ENCODE data around the gene CPN2.

DNA sequence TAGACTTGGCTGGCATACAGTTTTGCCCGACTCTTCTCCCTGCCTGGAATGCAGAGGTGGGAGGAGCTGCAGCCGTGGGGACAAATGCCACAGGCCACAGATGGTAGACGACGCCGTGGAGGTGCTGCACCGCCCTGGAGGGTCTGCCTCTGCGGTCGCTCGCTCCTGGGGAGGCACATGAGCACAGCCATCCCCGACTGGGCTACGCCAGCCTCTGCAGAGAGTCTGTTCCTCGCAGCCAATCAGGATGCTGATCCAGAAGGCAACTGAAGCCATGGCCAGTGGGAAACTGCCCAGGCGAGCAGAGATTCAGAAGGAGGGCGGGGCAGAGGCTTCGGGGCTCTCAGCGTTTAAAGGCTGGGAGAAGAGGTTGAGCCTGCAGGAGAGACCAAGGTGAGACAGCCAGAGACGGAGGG lies 30.3 kb upstream of the CPN2 start:
- TF ChIP-seq CTCF (IDR thresholded peaks at IDR 0.05; ENCODE audit: insufficient read depth, low read length, poor library complexity, severe bottlenecking) (no peak), EZH2phosphoT487 (conservative IDR thresholded peaks at IDR 0.05; ENCODE audit: low read length) (no peak)
